MM.1S (cell line): ENCODE results near the gene IL1F10.

Source experiments
- DNase-seq: peaks from one replicate; pipeline ENCODE4 v3.0.0-alpha.2; 2015
- H2AFZ ChIP-seq: fragments of 300-600 bp; sonication (generic); 2 replicates; pipeline ENCODE4 v1.6.0; 2016; ENCODE audit warnings: antibody characterized with exemption, low read length
- H3F3A ChIP-seq: fragments of 300-600 bp; sonication (generic); 2 replicates; pipeline ENCODE4 v1.6.1; 2016; ENCODE audit warnings: mild to moderate bottlenecking, antibody characterized with exemption, low read length, moderate library complexity, mixed read lengths; ENCODE audit not compliant: insufficient read depth
- H3K27ac ChIP-seq: fragments of 300-600 bp; sonication (generic); 2 replicates; pipeline ENCODE4 v1.5.1; 2016; ENCODE audit warnings: mild to moderate bottlenecking, low read length
- H3K27me3 ChIP-seq: fragments of 300-600 bp; sonication (generic); replicated peaks from 2 replicates; pipeline ENCODE4 v1.6.0; 2016; ENCODE audit warnings: low read length; ENCODE audit not compliant: insufficient read depth
- H3K36me3 ChIP-seq: fragments of 300-600 bp; sonication (generic); replicated peaks from 2 replicates; pipeline ENCODE4 v1.6.1; 2016; ENCODE audit warnings: mild to moderate bottlenecking, low read length, mixed read lengths; ENCODE audit not compliant: insufficient read depth
- H3K4me1 ChIP-seq: fragments of 300-600 bp; sonication (generic); 2 replicates; pipeline ENCODE4 v1.6.1; 2016; ENCODE audit warnings: low read length, mixed read lengths
- H3K4me2 ChIP-seq: fragments of 300-600 bp; sonication (generic); 2 replicates; pipeline ENCODE4 v1.6.0; 2016; ENCODE audit warnings: low read depth, low read length
- H3K4me3 ChIP-seq: fragments of 300-600 bp; sonication (generic); 2 replicates; pipeline ENCODE4 v1.5.1; 2016; ENCODE audit warnings: low read length, mixed read lengths
- H3K79me2 ChIP-seq: fragments of 300-600 bp; sonication (generic); 2 replicates; pipeline ENCODE4 v1.6.1; 2016; ENCODE audit warnings: mixed run types, low read length, mixed read lengths
- H3K9ac ChIP-seq: fragments of 300-600 bp; sonication (generic); 2 replicates; pipeline ENCODE4 v1.6.1; 2016; ENCODE audit warnings: low read length, mixed read lengths
- H3K9me2 ChIP-seq: fragments of 300-600 bp; sonication (generic); replicated peaks from 2 replicates; pipeline ENCODE4 v1.6.1; 2016; ENCODE audit warnings: mild to moderate bottlenecking, low read length, mixed read lengths; ENCODE audit not compliant: insufficient read depth
- H3K9me3 ChIP-seq: fragments of 300-600 bp; sonication (generic); replicated peaks from 2 replicates; pipeline ENCODE4 v1.6.1; 2016; ENCODE audit warnings: mild to moderate bottlenecking, low read length, mixed read lengths; ENCODE audit not compliant: insufficient read depth
- H4K20me1 ChIP-seq: fragments of 300-600 bp; sonication (generic); 2 replicates; pipeline ENCODE4 v1.6.1; 2016; ENCODE audit warnings: mild to moderate bottlenecking, low read length, moderate library complexity, mixed read lengths; ENCODE audit not compliant: insufficient read depth
- CTCF ChIP-seq: fragments of 300-600 bp; sonication (generic); IDR thresholded peaks from 2 replicates; pipeline ENCODE4 v1.5.1; 2016; ENCODE audit warnings: antibody characterized with exemption, low read length, mixed read lengths
- EZH2 ChIP-seq: fragments of 300-600 bp; sonication (generic); optimal IDR thresholded peaks from 2 replicates; pipeline ENCODE3; 2017; ENCODE audit warnings: low read depth, mild to moderate bottlenecking, antibody characterized with exemption, low read length, mixed read lengths
- EZH2phosphoT487 ChIP-seq: fragments of 300-600 bp; sonication (generic); IDR thresholded peaks from 2 replicates; pipeline ENCODE4 v1.6.1; 2018; ENCODE audit warnings: antibody characterized with exemption, low read length

IL1F10 gene

DNA sequence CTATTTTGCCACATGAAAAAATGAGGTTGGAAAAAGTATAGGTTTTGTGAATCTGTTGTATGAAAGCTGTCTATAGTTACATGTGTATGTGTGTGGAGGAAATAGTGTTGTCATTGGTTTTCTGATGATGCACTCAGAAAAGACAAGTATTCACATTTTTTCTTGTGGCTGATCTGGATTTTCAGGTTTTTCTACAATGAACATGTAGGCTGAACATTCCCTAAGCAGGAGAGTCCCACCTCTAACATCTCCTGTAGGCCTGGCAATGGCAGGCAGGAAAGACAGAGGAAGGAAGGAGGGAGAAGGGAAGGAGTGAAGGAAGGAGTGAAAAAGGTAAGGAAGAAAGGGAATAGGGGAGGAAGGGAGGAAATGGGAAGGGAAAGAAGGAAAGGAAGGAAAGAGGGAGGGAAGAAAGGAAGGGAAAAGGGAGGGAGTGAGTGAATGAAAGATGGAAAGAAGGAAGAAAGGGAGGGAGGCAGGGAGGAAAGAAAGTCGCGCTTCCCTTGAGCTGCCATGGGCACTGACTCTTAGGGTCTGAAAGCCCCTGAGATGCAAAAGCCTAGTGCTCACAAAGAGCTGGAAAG lies 9.3 kb upstream of the IL1F10 start:
- H3K4me2 ChIP-seq, result no peak overlapping the region
- H3K36me3 ChIP-seq, result no peaks in the 10 kb centered on the region
- no peak for TF ChIP-seq CTCF
- DNase-seq, result no peak
- H3K4me1 ChIP-seq, result peaks cover 8% of the 10 kb centered on the region
- no peak overlapping the region for H3K27ac ChIP-seq
- no peak overlapping the region for H3K4me3 ChIP-seq
- no peaks in the 10 kb centered on the region for H4K20me1 ChIP-seq
- H3K27me3 ChIP-seq, result no peaks in the 10 kb centered on the region
- no peaks in the 10 kb centered on the region for H3K79me2 ChIP-seq
- H3K9me2 ChIP-seq, result no peaks in the 10 kb centered on the region
- no peak overlapping the region for H2AFZ ChIP-seq
- H3K9me3 ChIP-seq, result no peaks in the 10 kb centered on the region; the same call in 1 of the 2 replicates
- no peak overlapping the region for H3K9ac ChIP-seq
- H3F3A ChIP-seq, result peaks cover 7% of the 10 kb centered on the region

GRCh38 chr2:113058998-113059960 lies 8.5 kb upstream of the IL1F10 start, which contains the start of gene IL36RN:
TSS of gene IL36RN (plus strand) at chr2:113059198. CDS start at chr2:113059439, 241 bp downstream.
- Histone ChIP-seq H3K79me2 (no peaks in the 10 kb centered on the region), H2AFZ (no peak within 1 kb of the TSS), H3K36me3 (no peaks in the 10 kb centered on the region), H3K9ac (no peak within 1 kb of the TSS), H3K9me2 (no peaks in the 10 kb centered on the region), H3K4me2 (no peak within 1 kb of the TSS), H3K27ac (no peak within 1 kb of the TSS), H3K9me3 (no peaks in the 10 kb centered on the region; the same call in 1 of the 2 replicates), H3F3A (no peaks in the 10 kb centered on the region), H3K27me3 (no peaks in the 10 kb centered on the region), H4K20me1 (no peaks in the 10 kb centered on the region), H3K4me1 (peaks cover under 1% of the 10 kb centered on the region), H3K4me3 (no peak within 1 kb of the TSS)
- no peak for TF ChIP-seq EZH2
- no peak for TF ChIP-seq EZH2phosphoT487
- no peak for TF ChIP-seq CTCF
- DNase-seq, result no peak

GRCh38 chr2:113060396-113060795 lies 7.4 kb upstream of the IL1F10 start:
- Histone ChIP-seq H3K27ac (no peak overlapping the region), H3K4me3 (no peak overlapping the region), H2AFZ (no peak overlapping the region), H3K4me1 (no peaks in the 10 kb centered on the region), H3K9ac (no peak overlapping the region), H3F3A (no peaks in the 10 kb centered on the region), H3K9me3 (no peaks in the 10 kb centered on the region), H3K27me3 (no peaks in the 10 kb centered on the region), H3K4me2 (no peak overlapping the region), H4K20me1 (no peaks in the 10 kb centered on the region), H3K36me3 (no peaks in the 10 kb centered on the region), H3K9me2 (no peaks in the 10 kb centered on the region), H3K79me2 (no peaks in the 10 kb centered on the region)
- no peak for TF ChIP-seq CTCF
- TF ChIP-seq EZH2phosphoT487, result no peak
- TF ChIP-seq EZH2, result no peak
- DNase-seq, result no peak
